Measurements from ENCODE around the gene HAUS8.
"Not testable (repeated sequence)": the region's sequence is repeated elsewhere in the genome, so short reads cannot be mapped to it uniquely, and the experiment has no call there.

The HAUS8 gene

DNA sequence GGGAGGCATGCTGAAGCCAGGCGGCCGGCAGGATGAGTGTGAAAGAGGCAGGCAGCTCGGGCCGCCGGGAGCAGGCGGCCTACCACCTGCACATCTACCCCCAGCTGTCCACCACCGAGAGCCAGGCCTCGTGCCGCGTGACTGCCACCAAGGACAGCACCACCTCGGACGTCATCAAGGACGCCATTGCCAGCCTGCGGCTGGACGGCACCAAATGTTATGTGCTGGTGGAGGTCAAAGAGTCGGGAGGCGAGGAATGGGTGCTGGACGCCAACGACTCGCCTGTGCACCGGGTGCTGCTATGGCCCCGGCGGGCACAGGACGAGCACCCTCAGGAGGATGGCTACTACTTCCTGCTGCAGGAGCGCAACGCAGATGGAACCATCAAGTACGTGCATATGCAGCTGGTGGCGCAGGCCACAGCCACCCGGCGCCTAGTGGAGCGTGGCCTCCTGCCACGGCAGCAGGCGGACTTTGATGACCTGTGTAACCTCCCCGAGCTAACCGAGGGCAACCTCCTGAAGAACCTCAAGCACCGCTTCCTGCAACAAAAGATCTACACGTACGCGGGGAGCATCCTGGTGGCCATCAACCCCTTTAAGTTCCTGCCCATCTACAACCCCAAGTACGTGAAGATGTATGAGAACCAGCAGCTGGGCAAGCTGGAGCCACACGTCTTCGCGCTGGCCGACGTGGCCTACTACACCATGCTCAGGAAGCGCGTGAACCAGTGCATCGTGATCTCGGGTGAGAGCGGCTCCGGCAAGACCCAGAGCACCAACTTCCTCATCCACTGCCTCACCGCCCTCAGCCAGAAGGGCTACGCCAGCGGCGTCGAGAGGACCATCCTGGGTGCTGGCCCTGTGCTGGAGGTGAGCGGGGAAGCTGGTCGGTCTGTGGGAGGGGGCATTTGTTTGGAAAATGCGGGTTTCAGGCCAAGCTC lies 26.7 kb upstream of the HAUS8 start:
- DNase-seq: no peak

DNA sequence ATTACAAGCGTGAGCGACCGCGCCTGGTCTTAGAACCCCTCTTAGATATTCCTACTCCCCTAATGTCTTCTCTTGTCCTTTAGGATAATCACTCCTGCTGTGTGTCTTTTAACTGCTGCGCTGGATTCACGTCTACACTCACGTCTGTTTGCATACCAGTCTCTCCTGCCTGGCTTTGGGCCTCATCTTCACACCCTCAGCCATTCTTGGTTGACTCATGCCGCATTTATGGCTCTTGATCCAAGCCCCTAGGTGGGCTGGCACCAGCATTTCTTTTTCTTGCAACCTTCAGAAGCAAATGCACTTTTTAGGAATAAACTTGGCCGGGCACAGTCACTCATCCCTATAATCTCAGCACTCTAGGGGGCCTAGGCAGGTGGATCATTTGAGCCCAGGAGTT lies 23.1 kb upstream of the HAUS8 start:
- no peak for DNase-seq

- peak; percentile 59 for DNase-seq
These were observed 22.4 kb upstream of the HAUS8 start for GRCh38 chr19:17097593-17098126.

DNA sequence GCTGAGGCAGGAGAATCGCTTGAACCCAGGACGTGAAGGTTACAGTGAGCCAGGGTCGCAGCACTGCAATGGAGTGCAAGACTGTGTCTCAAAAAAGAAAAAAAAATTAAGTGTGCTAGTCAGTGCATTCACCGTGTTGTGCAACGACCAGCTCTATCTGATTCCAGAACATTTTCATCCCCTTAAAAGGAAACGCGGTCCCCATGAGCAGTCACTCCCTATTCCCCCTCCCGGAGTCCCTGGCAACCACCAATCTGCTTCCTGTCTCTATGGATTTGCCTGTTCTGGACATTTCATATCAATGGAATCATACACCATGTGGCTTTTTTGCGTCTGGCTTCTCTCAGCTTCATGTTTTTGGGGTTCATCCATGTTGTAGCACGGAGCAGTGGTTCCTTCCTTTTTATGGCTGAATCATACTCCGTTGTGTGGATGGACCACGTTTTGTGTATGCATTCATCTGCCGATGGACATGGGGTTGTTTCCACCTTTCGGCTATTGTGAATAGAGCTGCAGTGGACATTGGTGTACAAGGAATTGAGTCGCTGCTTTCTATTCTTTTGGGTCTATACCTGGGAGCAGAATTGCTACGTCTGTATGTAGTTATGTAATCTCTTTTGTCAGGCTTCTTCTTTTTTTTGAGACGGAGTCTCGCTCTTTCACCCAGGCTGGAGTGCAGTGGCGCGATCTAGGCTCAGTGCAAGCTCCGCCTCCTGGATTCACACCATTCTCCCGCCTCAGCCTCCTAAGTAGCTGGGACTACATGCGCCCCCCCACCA lies 20.1 kb upstream of the HAUS8 start:
- no peak for DNase-seq

GRCh38 chr19:17094694-17095093 lies 19.4 kb upstream of the HAUS8 start:
- not testable (repeated sequence) for DNase-seq

DNA sequence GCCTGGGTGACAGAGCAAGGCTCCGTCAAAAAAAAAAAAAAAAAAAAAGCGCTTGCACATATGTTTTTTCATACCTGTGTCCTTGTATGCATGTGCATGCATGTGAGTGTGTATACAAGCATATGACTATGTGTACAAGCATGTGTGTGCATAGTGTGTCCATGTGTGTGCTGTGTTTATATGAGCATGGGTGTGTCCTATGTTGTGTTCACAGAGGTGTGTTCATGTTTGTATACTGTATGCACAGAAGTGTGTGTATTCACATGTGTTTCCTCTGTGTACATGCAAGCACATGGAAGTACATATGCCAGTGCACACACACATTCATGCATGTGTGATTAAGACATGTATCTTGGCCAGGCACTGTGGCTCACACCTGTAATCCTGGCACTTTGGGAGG lies 17.4 kb upstream of the HAUS8 start:
- no peak for DNase-seq

- DNase-seq: peak; percentile 84
These were observed 16.6 kb upstream of the HAUS8 start for GRCh38 chr19:17091758-17092333.

DNA sequence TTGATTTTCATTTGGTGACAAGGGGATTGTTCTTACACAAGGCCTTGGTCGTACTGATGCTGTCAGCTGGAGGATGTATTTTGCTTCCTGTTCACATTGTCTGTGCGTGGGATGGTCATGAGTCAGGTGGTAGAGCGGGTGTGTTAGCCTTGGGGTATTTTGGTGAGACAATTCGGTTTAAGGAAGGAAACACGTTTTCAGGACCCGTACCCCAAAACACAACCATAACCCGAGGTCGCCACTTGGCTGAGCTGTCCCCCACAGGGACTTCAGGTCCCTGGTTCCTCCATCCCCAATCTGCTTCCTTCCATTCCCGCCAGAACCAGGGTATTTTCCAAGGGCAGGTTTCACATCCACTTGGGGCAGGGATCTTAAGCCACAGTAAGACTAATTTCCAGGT lies 15.3 kb upstream of the HAUS8 start:
- DNase-seq: peak; percentile 95

- DNase-seq: no peak
These were observed 13.3 kb upstream of the HAUS8 start for GRCh38 chr19:17088552-17088951.

- DNase-seq: no peak
These were observed 11.6 kb upstream of the HAUS8 start for GRCh38 chr19:17086834-17087233.

DNA sequence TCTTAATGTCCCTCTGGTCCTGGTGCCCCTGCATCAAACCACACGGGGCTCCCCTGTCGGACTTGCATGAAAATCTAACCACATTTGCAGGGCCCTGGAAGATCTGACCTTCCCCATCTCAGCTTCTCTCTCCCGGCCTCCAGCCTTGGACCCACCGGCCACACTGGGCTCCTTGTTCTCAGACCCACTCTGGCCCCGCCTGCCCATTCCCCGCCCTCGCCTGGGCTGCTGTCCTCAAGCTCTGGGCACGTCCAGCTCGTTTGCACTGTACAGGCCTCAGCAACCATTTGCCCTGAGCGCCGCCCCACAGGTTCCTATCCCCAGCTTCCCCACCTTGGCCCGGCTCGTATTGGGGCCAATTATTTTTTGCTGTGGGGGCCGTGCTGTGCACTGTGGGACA lies 10.9 kb upstream of the HAUS8 start:
- DNase-seq: no peak

DNA sequence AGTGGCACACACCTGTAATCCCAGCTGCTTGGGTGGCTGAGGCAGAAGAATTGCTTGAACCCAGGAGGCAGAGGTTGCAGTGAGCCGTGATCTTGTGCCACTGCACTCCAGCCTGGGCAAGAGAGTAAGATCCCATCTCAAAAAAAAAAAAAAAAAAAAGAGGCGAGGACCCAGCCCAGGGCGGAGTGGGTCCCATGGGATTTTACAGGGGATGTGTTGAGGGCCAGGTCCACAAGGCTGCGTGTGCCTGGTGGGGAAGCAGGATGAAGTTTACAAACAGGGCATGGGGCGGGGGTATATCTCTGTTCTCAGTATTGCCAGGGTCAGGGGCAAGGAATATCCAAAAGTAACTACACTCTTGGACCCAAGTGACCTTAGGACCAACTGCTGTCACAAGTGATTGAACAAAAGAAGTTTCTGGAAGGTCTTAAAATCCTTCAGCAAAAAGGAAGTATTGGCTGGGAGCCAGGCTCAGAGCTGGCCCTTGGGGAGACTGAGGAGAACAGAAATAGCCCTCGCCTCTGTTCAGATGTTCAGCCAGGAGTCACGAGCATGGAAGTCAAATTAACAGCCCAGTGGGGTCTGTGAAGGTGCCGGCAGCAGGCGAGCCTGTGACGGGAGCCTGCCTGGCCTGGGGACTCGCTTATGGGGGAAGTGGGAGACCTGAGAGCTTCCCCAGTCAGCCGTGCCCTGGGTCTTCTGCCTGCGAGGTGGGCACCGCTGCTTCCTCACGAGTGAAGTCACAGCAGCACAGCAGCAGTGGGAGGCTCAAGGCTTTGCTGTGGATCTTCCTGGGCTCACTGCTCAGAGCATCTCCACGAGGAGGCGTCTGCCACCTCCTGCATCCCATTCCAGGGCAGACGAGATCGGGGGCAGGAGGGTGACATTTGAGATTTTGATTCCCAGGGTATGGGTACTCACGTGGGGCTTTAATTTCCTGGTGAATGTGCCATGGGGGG lies 6.7 kb upstream of the HAUS8 start:
- no peak for DNase-seq

- peak; percentile 40 for DNase-seq
These were observed 5.2 kb upstream of the HAUS8 start for GRCh38 chr19:17080440-17080801.

- DNase-seq: peak; percentile 96
These were observed 4.6 kb upstream of the HAUS8 start for GRCh38 chr19:17079710-17080439.

DNA sequence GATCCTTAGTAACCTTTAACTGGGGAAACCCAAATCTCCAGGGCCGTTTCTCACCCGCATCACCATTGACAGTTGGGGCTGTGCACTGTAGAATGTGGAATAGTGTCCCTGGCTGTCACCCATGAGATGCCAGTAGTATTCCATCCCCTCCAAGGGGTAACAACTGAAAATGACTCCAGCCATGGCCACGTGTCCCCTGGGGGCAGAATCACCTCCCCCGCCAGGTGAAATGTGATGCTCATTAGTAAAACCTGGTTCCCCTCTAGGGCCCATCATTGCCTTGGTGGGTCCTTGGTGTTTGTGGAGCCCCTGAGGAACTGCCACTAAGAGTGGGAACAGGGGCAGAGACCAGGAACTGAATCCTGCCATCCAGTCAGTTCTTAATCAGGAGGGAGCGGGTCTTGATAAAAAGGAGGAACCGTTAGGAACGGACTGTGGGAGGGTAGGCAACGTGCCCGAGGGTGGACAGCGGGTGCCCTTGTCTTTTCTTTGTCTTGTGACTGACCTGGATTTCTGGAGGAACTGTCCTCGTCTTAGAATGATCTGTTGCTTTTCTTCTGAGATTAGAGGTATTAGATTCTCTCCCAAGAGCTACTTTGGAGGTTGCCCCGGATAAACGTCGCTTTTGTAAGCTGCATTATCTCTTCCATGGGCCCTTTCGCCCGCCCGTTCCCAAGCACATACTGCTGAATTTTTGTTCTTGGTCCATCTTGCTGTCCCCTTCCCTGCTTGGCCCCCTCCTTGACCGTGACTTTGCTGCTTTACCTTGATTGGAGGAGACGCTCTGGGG lies 3.9 kb upstream of the HAUS8 start:
- peak; percentile 69 for DNase-seq

- peak; percentile 75 for DNase-seq
These were observed 3.0 kb upstream of the HAUS8 start for GRCh38 chr19:17078036-17078919.

GRCh38 chr19:17077447-17078028 lies 2.3 kb upstream of the HAUS8 start:
- DNase-seq: no peak

- DNase-seq: peak; percentile 28
These were observed 1.3 kb upstream of the HAUS8 start for GRCh38 chr19:17076543-17076991.
